Activated CD4-positive, CD25-positive, alpha-beta regulatory T cell treated with anti-CD3 and anti-CD28 coated beads, Interleukin-2, amount 50 U/mL, for 16 hours (primary cell): ENCODE measurements around the gene FBXL22.

Source experiments
- DNase-seq: peaks from one replicate; pipeline ENCODE4 v3.0.0-alpha.2; 2020; ENCODE audit warnings: low read depth, low spot score

Gene FBXL22

DNA sequence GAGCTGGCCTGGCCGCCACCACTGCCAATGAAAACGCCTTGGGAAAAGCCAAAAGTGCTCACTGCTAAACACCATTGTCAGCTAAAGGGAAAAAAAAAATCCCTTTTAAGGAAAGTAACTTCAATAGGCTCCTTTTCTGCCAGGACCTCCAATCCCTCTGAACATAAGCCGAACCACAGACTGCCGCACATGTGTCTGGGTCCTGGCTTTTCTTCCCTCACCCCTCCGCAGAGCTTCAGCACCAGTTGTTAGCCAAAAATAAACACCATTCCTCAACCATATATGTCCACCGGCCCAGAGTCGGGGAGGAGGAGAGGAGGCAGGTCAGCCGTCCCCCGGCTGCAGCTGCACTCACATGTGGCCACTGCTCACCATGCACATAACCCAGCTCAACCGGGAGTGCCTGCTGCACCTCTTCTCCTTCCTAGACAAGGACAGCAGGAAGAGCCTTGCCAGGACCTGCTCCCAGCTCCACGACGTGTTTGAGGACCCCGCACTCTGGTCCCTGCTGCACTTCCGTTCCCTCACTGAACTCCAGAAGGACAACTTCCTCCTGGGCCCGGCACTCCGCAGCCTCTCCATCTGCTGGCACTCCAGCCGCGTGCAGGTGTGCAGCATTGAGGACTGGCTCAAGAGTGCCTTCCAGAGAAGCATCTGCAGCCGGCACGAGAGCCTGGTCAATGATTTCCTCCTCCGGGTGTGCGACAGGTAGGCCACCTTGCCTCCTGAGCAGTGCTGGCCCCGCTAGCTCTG, at the start of gene FBXL22:
FBXL22 (plus strand) TSS at position 350 of the 753 bp plus-strand sequence; CDS start at position 356, 6 bp downstream.
- DNase-seq, result no peak

DNA sequence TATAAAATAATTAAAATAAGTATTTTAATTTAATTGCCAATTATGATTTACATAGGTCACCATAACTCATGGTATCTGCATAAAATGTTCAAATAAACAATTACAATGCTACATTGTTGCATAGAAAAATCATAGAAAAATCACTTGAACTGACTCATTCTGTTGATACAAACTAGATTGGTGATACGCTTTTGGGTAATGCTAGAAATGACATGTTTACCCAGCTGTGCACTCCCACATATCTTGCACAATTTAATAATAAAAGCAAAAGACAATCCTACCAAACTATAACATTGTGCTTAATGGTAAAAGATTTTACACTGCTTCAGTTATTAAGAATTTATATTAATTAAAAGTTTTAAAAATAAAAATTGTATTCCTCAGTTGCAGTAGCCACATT, 45.8 kb upstream of the FBXL22 start:
- no peak for DNase-seq

GRCh38 chr15:63553388-63553791, 43.8 kb upstream of the FBXL22 start:
- DNase-seq, result no peak

DNA sequence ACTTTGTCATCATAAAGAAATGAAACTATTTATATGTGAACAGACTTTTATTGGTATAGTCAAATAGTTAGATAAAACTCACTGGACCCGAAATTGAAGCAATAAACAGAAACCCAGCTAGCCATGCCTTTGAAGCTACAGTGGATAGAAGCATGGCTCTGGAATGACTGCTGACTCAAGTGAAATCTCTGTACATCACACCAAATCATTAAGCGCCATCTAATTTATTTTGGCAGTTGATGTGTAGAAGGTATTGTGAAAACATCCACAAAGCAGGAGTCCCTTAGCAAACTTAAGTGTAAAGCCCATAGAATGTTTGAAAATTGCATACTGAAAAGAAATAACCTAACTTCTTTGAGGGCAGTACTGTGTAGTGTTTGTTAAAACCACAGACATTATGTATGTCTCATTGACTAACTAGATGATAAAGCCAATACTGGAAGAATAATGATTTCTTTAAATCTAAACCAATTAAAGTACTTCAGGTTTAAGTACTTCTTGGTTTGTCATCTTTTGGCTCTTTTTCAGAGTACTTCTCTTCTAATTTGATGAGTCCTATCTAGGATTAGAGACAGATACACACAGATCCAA, 42.8 kb upstream of the FBXL22 start:
- no peak for DNase-seq

- DNase-seq, result no peak
These were observed 41.7 kb upstream of the FBXL22 start for GRCh38 chr15:63555507-63555906.

DNA sequence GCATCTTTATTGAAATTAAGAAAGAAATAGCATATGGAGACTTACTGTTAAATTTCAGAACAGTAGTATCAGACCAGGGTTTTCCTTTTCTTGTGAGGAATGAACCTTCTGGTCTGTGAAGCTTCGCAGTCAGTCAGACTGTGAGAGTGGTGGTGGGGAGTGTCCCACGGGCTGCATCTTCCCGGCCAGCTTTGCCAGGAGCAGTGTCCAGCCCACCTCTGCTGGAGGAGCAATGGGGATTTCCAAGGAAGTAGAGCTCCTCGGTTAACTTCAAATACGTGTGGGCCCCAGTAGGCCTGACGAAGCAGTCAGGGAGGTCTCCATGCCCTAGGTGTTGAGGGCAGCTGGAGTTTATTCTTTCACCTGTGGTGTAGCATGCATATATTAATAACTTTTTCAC, 40.9 kb upstream of the FBXL22 start:
- no peak for DNase-seq

DNA sequence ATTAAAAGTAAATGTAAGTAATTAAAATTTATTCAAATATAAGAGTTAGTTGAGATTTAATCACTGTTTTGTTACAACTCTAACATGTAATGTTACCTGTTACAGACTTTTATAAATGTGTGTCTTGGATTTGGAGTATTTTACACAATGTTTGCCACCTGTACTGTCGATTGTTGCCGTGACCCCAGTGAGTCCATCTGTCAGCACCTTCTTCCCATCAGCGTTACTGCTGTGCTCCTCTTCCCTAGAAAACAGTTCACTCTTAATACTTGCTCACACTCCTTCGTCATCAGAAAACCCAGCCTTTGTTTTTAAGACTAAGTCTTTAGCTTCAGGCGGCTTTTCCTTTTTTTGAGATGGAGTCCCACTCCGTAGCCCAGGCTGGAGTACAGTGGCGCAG, 40.5 kb upstream of the FBXL22 start:
- no peak for DNase-seq

- no peak for DNase-seq
These were observed 37.4 kb upstream of the FBXL22 start for GRCh38 chr15:63559753-63560152.

DNA sequence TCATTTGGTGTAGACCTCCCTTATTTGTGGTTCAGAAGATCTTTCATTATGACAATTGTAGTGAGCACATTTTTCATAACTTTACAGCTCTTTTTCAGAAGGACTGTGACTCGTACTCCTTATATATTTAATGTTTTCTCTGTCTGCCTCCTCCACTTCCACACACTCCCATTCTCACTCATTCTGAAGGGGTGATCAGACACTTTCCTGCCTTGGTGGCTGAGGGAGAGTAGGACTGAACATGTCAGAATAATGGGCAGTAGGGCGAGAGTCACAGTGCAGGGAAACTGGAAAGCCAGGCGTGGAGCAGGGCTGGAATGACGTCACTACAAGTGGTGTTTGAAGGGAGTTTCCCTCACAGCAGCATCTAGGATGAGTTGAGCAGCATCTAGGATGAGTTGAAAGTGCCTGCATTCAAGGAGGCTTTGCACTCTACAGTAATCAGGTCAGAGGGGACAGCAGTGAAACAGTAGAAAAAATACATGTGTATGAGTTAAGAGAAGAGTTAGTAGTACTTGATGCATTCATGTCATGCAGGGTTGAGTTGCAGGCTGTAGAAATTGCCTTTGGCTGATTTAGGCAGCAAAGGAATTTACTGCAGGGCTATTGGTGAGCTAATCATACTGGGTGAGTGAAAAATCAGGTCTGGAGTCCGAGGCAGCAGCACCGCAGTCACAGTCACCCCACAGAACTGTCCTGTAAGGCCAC, 36.3 kb upstream of the FBXL22 start:
- no peak for DNase-seq

DNA sequence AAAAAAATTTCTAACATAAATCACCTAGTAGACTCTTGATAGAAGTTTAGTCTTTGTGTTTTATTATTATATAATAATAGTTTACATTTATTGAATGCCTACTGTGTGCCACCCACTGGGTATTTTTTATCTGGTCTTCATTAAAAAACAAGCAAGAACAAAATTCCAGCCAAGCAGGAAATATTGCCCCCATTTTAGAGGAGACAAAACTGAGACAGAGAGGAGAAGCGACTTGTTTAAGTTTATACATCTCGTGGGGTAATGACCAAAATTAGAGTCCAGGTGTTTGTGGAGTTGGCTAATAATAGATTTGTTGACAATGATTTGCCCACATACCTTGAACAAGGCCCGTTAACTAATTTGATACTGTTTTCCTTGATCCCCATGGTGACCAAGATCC, 33.1 kb upstream of the FBXL22 start:
- no peak for DNase-seq

DNA sequence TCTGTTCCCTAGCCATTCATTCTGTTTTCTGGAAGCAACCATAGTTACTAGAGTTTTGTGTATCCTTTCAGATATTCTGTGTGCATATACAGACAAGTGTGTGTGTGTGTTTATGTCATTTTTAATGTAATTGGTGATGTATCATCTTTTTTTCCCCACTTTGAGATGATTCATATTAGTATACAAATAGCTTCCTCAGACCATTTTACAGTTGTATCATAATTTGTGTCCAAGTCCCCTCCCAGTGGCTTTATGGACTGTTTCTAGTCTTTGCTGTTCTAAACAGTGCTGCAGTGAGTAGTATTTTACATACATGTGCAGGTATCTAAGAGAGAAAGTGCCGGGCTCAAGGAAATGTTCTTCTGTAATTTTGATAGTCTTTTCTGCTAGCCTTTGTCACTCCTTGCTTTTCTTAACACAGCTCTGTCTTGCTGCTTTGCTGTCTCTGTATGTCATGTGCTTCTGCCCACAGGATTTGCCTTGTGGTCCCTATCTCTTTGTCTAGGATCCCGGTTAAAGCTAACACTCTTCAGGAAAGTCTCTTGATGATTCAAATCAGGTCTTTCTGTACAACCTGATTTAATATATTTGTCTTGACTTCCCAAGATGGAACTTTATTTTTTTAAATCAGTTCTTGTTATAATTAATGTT, 31.5 kb upstream of the FBXL22 start:
- DNase-seq, result no peak

DNA sequence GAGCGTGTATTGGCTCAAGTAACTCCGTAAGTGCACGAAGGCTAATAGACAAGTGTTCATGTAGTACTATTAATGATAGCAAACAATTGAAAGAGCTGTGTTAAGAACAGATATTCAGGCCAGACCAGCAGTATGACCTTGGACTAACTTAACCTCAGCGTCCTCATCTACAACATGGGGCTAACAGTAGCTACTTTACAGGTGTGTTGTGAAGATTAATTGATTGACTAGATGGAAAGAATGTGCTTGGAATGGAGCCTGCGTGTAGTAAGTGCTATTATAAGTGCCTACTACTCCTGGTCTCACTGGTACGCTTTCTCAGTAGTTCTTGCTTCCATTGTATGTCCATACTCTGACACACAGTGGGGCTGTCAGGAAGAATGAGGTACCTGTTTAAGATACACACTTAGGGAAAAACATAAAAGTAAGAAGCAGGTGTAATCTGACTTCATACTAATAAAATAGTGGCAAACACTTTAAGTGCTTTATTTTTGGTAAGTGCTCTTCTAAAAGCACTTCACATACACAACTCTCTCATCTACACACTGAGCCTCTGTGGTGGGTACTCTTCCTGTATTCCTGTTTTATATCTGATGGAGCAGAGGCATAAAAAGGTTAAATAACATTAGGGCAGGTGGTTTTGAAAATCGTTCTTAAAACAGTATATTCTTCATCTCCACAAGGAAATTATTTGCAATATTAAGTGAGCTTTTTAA, 24.3 kb upstream of the FBXL22 start:
- DNase-seq, result no peak

DNA sequence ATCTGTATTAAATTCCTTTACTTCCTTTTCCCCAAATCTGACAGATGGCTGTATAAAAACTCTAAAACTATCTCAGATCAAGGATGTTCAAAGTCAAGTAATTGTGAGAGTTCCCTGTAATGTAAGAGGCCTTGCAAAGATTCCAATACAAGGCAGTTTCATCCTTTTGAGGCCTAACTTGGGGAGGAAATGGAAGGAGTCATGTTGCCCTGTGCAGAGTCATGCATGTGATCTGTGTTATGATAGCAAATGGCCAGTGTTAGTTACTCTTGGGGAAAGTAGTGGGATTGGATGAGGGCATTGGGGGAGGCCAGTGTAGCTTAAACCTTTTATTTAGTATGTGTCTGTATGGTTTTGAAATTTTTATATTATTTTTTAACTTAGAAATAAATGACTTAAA, 23.7 kb upstream of the FBXL22 start:
- no peak for DNase-seq

DNA sequence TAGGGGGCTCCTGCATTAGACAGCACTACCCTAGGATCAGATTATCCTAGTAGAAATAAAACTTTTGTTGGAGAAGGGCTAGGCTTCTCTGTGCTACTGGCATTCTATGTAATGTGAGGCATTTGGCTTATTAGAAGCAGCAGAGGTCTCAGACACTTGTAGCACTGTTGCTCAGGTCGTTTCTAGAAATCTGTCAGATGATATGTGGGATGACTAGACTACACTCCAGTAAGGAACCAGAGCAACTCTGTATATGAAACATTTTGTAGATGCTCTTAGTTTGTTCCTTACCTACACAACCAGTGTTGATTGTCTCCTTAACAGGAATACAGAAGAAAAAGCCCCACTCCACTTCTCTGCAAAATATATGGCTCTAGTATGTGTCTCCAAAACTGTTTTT, 21.9 kb upstream of the FBXL22 start:
- DNase-seq, result no peak

GRCh38 chr15:63576441-63576840, 20.7 kb upstream of the FBXL22 start:
- DNase-seq, result no peak

- DNase-seq, result no peak
These were observed 15.0 kb upstream of the FBXL22 start for GRCh38 chr15:63582179-63582578.

- no peak for DNase-seq
These were observed 14.3 kb upstream of the FBXL22 start for GRCh38 chr15:63582718-63583426.

DNA sequence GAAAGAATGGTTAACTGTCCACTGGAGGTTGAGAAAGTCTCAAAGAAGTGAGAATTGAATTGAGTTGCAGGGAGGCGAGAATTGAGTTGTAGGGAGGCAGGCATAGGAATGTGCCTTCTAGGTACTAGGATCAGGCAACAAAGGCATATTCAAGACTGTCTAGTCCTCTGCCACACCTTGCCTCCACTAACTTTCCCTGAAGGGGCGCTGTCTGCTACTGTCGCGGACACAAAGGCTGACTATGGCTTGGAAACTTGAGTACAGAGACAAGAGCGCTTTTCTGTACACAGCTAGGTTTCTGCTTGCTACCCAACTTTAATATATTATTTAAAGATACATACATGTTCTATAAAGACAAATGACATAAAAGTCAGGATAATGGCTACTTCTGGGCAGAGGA, 10.4 kb upstream of the FBXL22 start:
- DNase-seq, result no peak

DNA sequence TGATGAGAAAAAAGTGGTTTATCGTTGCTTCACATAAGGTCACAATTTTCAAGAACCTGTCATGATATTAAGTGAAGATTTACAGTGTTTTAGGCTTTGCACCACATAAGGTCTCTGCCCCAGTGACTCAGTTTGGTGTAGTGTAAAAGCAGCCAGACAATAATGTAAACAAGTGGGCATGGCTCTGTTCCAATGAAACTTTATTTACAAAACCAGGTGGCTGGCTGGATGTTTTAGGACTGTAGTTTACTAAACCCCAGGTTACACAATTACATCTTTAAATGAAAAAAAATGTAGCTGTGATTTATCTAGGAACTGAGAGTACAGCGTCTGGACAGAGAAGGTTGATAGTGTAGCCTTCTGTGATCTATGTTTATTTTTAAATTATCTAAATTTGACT, 9.7 kb upstream of the FBXL22 start:
- no peak for DNase-seq

DNA sequence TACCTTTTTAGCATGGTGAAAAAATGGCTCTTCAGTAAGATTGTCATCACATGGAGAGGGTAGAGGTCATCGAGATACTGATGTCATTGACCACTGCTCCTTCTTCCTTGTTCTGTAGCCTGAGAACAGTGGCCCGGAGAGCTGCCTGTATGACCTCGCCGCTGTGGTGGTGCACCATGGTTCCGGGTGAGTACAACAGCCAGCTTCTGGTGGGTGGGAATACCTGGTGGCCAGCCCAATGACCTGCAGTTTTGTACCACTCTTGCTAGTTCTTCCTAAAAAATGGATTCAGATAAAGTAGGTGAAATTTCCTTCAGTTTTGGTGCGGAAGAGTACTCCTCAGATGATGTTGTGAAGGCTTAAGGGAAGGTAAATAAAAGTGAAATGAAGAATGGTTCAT, 8.4 kb upstream of the FBXL22 start:
- no peak for DNase-seq
